Measurements from ENCODE around the gene DPAGT1.

GRCh38 chr11:119061256-119061655 lies 40.4 kb downstream of the DPAGT1 start:
- TF ChIP-seq POLR2AphosphoS5 (IDR thresholded peaks at IDR 0.05) (no peak), CTCF (IDR thresholded peaks at IDR 0.05) (no peak), POLR2A (IDR thresholded peaks at IDR 0.05) (no peak)
